SJCRH30 (cell line): ENCODE results near the gene CFAP92. TPM values are rescaled to one million over a fixed set of nuclear protein-coding genes. Genes with fewer than 3 reads are reported as not detected.
A peak's percentile ranks its signal among the peaks of the same experiment; 100 is the strongest.
"Not testable (repeated sequence)": the region's sequence is repeated elsewhere in the genome, so short reads cannot be mapped to it uniquely, and the experiment has no call there.

Source experiments
- DNase-seq, 2 experiments: peaks; one replicate each; pipeline ENCODE4 v3.0.0-alpha.2; 2015 to 2020
- H3K27ac ChIP-seq: fragments of 250-450 bp; sonication (Bioruptor Pico); 2 replicates; pipeline ENCODE4 v1.5.1; 2020; ENCODE audit warnings: mild to moderate bottlenecking, moderate library complexity
- H3K27me3 ChIP-seq: fragments of 250-450 bp; sonication (Bioruptor Pico); 2 replicates; pipeline ENCODE4 v1.5.1; 2020; ENCODE audit warnings: mild to moderate bottlenecking, moderate library complexity
- H3K36me3 ChIP-seq: fragments of 250-450 bp; sonication (Bioruptor Pico); 2 replicates; pipeline ENCODE4 v1.5.1; 2020; ENCODE audit warnings: mild to moderate bottlenecking, moderate library complexity
- H3K4me1 ChIP-seq: fragments of 250-450 bp; sonication (Bioruptor Pico); 2 replicates; pipeline ENCODE4 v1.5.1; 2020; ENCODE audit warnings: mild to moderate bottlenecking, moderate library complexity
- H3K4me3 ChIP-seq: fragments of 250-450 bp; sonication (Bioruptor Pico); 2 replicates; pipeline ENCODE4 v1.5.1; 2020; ENCODE audit warnings: mild to moderate bottlenecking, moderate library complexity
- H3K9me3 ChIP-seq: fragments of 250-450 bp; sonication (Bioruptor Pico); replicated peaks from 2 replicates; pipeline ENCODE4 v1.5.1; 2020; ENCODE audit warnings: mild to moderate bottlenecking, moderate library complexity
- total RNA-seq: library from RNA; depleted of rRNA; stranded (reverse); fragments of >200 nt; shearing (Covaris generic); gene quantifications from 2 replicates; pipeline ENCODE4 v1.2.3, GENCODE V29; 2014; rRNA removed

The CFAP92 gene
- total RNA-seq, 1 experiment from 2014 or later: 0.12 TPM

DNA sequence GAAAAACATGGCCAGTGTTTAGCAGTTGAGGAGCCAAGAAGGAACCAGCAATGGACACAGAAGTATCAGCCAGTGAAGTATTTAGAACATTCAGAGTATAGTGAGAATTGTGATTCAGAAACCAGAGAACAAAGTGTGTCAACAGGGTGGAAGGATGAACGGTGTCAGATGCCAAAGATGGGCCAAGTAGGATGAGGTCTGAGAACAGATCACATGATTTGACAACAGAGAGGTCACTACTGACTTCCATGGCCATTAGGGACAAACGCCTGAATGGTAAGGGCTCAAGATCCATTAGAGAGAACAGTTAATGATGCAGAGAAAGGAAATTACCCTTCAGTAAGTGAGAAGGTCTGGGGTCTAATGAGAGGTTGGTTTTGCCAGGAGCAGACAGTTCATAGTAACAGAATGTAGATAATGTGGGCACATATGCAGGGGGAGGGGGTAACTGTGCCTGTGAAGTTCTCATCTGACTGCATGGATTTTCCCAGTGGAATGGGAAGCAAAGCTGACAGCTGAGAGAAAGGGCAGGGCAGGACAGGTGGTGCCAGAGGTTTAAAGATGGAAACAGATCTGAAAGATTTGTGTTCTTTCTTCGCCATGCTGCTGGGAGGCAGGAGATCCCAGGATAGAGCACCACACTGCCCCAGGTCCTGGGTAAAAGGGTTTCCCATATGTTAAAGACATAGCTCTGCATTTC is 119.2 kb downstream of the CFAP92 start:
- H3K4me3 ChIP-seq: no peak overlapping the region
- no peaks in the 10 kb centered on the region for H3K4me1 ChIP-seq
- H3K27me3 ChIP-seq: no peaks in the 10 kb centered on the region
- H3K27ac ChIP-seq: no peak overlapping the region
- H3K36me3 ChIP-seq: no peaks in the 10 kb centered on the region
- H3K9me3 ChIP-seq: no peaks in the 10 kb centered on the region
- DNase-seq: peak in 1 of 2 experiments; percentile 41

- H3K27ac ChIP-seq: no peak overlapping the region
- DNase-seq: no peak
- no peak overlapping the region for H3K4me3 ChIP-seq
- H3K4me1 ChIP-seq: no peaks in the 10 kb centered on the region
- H3K36me3 ChIP-seq: no peaks in the 10 kb centered on the region
- H3K27me3 ChIP-seq: no peaks in the 10 kb centered on the region
- H3K9me3 ChIP-seq: no peaks in the 10 kb centered on the region
These were observed 120.4 kb downstream of the CFAP92 start for GRCh38 chr3:128873244-128874022.

- no peak for DNase-seq
- Histone ChIP-seq H3K4me1 (no peaks in the 10 kb centered on the region), H3K9me3 (no peaks in the 10 kb centered on the region), H3K27ac (no peak overlapping the region), H3K36me3 (no peaks in the 10 kb centered on the region), H3K27me3 (no peaks in the 10 kb centered on the region), H3K4me3 (no peak overlapping the region)
These were observed 121.1 kb downstream of the CFAP92 start for GRCh38 chr3:128872744-128873143.

DNA sequence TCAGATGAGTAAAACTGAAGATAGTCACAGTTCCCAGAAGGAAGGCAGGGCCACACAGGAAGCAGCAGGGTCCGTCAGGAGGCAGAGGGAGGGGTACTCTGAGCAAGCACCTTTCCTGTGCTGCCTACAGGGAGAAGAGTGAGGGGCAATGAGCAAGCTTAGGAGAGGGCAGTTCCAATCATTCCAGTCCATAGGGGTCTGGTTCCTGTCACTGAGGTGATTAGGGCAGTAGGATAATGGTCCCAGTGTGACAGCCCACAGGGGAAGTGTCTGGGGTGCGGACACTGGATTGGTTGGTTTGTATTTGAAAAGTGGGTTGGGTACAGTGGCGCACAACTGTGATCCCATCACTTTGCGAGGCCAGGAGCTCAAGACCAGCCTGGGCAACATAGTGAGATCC is 121.6 kb downstream of the CFAP92 start:
- no peaks in the 10 kb centered on the region for H3K9me3 ChIP-seq
- no peaks in the 10 kb centered on the region for H3K4me1 ChIP-seq
- no peaks in the 10 kb centered on the region for H3K27me3 ChIP-seq
- no peak overlapping the region for H3K4me3 ChIP-seq
- no peak overlapping the region for H3K27ac ChIP-seq
- H3K36me3 ChIP-seq: no peaks in the 10 kb centered on the region
- no peak for DNase-seq

DNA sequence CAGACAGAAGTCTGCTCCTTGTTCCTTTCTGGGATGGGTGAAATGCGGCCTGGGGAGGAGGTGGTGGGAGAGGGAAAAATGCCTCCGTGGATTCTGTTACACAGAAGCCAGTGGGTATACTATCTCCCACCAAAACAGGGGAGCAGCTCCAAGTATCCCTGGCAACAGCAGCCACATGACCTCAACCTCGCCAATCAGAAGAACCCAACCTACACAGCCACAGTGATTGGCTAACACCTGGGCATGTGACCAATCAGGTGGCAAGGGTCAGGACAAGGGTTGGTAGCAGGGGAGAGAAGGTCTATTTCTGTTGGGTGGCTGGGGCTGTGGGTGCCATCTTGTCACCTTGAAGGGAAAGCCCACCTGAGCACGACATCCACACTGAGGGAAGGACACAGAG is 123.5 kb downstream of the CFAP92 start:
- H3K4me1 ChIP-seq: no peaks in the 10 kb centered on the region
- H3K27ac ChIP-seq: no peak overlapping the region
- no peaks in the 10 kb centered on the region for H3K9me3 ChIP-seq
- H3K4me3 ChIP-seq: no peak overlapping the region
- H3K27me3 ChIP-seq: no peaks in the 10 kb centered on the region
- H3K36me3 ChIP-seq: no peaks in the 10 kb centered on the region
- DNase-seq: no peak

- no peaks in the 10 kb centered on the region for H3K4me1 ChIP-seq
- H3K4me3 ChIP-seq: no peak overlapping the region
- no peaks in the 10 kb centered on the region for H3K27me3 ChIP-seq
- no peaks in the 10 kb centered on the region for H3K36me3 ChIP-seq
- peak; percentile 34 to 49 for DNase-seq
- H3K9me3 ChIP-seq: no peaks in the 10 kb centered on the region
- no peak overlapping the region for H3K27ac ChIP-seq
These were observed 126.4 kb downstream of the CFAP92 start for GRCh38 chr3:128867200-128868125.

DNA sequence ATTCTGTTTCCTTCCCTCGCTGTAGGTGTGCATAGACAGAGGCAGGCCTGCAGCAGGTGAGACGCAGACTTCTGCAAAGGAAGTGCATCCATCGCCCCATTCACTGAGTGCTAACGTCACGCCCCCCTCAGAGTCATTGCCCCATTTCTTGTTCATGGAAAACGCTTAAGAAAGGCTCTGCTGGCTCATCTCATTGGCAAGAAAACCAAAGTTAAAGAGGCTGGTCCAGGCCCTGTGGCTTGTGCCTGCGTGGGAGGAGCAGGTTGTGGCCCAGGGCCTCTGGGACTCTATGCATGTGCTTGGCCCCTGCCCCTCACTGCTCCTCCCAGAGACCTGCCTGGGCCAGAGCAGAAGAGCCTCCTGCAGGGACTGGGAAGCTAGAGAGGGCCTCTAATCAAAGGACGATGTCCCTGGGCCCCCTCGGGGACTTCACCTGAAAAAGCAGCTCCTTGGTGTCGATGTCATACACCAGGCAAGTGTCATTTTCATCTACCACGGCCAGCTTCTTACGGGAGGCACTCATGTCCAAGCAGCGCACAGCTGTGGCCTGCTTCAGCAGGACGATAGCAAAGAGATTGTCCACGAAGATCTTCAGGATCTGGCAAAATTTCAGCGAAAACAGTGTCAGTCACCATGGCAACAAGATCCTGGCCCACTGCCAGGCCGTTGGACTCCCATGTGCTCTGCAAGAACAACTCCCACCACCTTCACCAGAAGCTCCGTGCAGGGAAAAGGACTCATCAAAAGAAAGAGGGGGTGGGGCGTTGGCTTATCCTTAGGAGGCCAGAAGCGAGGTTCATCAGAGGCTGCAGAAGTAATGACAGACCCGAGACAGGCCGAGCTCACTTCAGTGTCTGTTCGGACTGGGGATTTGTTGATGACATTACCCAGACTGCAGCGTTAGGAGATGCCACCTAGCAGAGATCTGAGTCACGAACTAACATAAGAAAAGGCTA is 128.7 kb downstream of the CFAP92 start:
- not testable (repeated sequence) for H3K4me1 ChIP-seq, H3K4me3 ChIP-seq, H3K27ac ChIP-seq, H3K36me3 ChIP-seq, H3K27me3 ChIP-seq, H3K9me3 ChIP-seq
- peak; percentile 56 for DNase-seq

- H3K36me3 ChIP-seq: no peaks in the 10 kb centered on the region
- no peak overlapping the region for H3K4me3 ChIP-seq
- peaks cover under 1% of the 10 kb centered on the region for H3K9me3 ChIP-seq
- H3K27me3 ChIP-seq: no peaks in the 10 kb centered on the region
- H3K27ac ChIP-seq: no peak overlapping the region
- no peaks in the 10 kb centered on the region for H3K4me1 ChIP-seq
- no peak for DNase-seq
These were observed 129.5 kb downstream of the CFAP92 start for GRCh38 chr3:128864351-128864811.

DNA sequence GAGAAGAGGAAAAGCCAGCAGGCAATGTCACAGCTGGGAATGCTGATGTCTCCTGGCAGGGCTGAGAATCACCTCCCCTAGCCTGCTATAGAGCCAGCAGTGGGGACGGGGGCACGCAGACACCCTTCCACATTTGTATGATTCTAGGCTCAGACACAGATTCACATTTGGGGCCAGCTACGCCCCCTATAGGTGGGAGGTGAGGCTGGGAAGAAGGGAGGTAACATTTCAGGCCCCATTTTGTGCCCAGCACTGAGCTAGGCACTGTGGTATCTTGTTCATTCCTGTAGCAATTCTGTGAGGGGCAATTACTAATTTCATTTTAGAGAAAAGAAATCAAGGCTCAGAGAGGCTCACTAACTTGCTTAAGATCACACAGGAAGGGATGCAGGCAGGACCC is 130.3 kb downstream of the CFAP92 start:
- H3K4me3 ChIP-seq: no peak overlapping the region
- H3K27ac ChIP-seq: no peak overlapping the region
- H3K27me3 ChIP-seq: no peaks in the 10 kb centered on the region
- DNase-seq: no peak
- H3K4me1 ChIP-seq: no peaks in the 10 kb centered on the region
- peaks cover 3% of the 10 kb centered on the region for H3K9me3 ChIP-seq
- H3K36me3 ChIP-seq: no peaks in the 10 kb centered on the region

DNA sequence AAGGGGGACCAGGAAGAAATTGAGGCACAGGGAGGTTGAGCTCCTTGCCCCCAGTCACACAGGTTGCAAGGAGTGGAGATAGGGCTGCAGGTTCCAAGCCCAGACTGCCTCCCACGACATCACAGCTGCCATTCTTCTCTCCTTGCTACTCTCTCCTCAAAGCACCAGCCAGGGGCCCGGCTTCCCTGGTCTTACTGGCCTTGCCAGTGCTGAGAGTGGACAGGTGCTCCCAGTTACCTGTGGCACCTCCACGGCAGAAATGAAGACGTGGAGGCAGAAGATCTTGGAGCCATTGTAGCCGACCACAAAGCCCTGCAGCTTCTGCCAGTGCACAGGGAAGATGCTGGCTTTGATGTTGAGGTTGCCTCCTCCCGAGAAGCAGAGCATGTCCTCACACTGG is 132.4 kb downstream of the CFAP92 start:
- Histone ChIP-seq H3K4me1 (no peaks in the 10 kb centered on the region), H3K9me3 (peaks cover 3% of the 10 kb centered on the region), H3K4me3 (no peak overlapping the region), H3K27ac (no peak overlapping the region), H3K27me3 (no peaks in the 10 kb centered on the region), H3K36me3 (no peaks in the 10 kb centered on the region)
- no peak for DNase-seq

Other genes with a start within 250 kb of the CFAP92 start
- 34.5 and 35.8 TPM in 2 replicates for gene ACAD9, start 114.5 kb downstream of the CFAP92 start, total RNA-seq
- 0.05 and 0.08 TPM in 2 replicates for gene EFCC1, start 7.2 kb upstream of the CFAP92 start, total RNA-seq
- not detected in 2 replicates for gene GP9, start 66.7 kb upstream of the CFAP92 start, total RNA-seq
- 2.5 and 2.9 TPM in 2 replicates for gene RAB43, start 127.7 kb upstream of the CFAP92 start, total RNA-seq
- gene ISY1, start 167.0 kb upstream of the CFAP92 start, total RNA-seq: 45.4 and 48.8 TPM in 2 replicates
- 449 and 480 TPM in 2 replicates for gene CNBP, start 189.8 kb upstream of the CFAP92 start, total RNA-seq